Anterior cingulate cortex (tissue), 58 donors: Measurements from ENCODE around the gene DAO.
A peak's percentile ranks its signal among the peaks of the same experiment; 100 is the strongest.

Experiments
- DNase-seq, 58 donors: peaks; one replicate each; lab custom pipeline; 2025; lab: John Stamatoyannopoulos, UW

DAO gene

GRCh38 chr12:108915632-108916133 lies 35.8 kb downstream of the DAO start:
- DNase-seq: no peak

- no peak for DNase-seq
Observed at GRCh38 chr12:108916336-108916735, 36.4 kb downstream of the DAO start.

GRCh38 chr12:108918206-108918605 lies 38.3 kb downstream of the DAO start:
- DNase-seq: no peak

- no peak for DNase-seq
Observed at GRCh38 chr12:108918960-108919642, 39.2 kb downstream of the DAO start.

- DNase-seq: no peak
Observed at GRCh38 chr12:108921946-108922345, 42.1 kb downstream of the DAO start.

- no peak for DNase-seq
Observed at GRCh38 chr12:108922918-108923317, 43.0 kb downstream of the DAO start.

- no peak for DNase-seq
Observed at GRCh38 chr12:108928695-108929094, 48.8 kb downstream of the DAO start.

GRCh38 chr12:108930155-108930554 lies 50.3 kb downstream of the DAO start:
- no peak for DNase-seq

- DNase-seq: no peak
Observed at GRCh38 chr12:108930756-108931155, 50.9 kb downstream of the DAO start.

GRCh38 chr12:108933949-108934348 lies 54.1 kb downstream of the DAO start:
- DNase-seq: peak in 3 of 58 donors; percentile 2 to 50 (median 27)

- no peak for DNase-seq
Observed at GRCh38 chr12:108935159-108935763, 55.4 kb downstream of the DAO start.

- DNase-seq: no peak
Observed at GRCh38 chr12:108938247-108938924, 58.5 kb downstream of the DAO start.

GRCh38 chr12:108939594-108939993 lies 59.7 kb downstream of the DAO start:
- DNase-seq: no peak

- no peak for DNase-seq
Observed at GRCh38 chr12:108940138-108940537, 60.2 kb downstream of the DAO start.

GRCh38 chr12:108947097-108947496 lies 67.2 kb downstream of the DAO start:
- no peak for DNase-seq

GRCh38 chr12:108948367-108948766 lies 68.5 kb downstream of the DAO start:
- no peak for DNase-seq

GRCh38 chr12:108949976-108950375 lies 70.1 kb downstream of the DAO start:
- DNase-seq: no peak
